GM18867 (cell line): ENCODE results near the gene GTF2H2C_2.
"Not testable (repeated sequence)": the region's sequence is repeated elsewhere in the genome, so short reads cannot be mapped to it uniquely, and the experiment has no call there.

Experiments used
- ATAC-seq: cut with Tn5 transposase; IDR thresholded peaks from one replicate; pipeline ENCODE4 v1.9.1; 2021; ENCODE audit warnings: mild to moderate bottlenecking, moderate library complexity; ENCODE audit not compliant: unreplicated experiment

GTF2H2C_2 gene

GRCh38 chr5:70415117-70415516, at the start of gene GTF2H2C_2:
Gene GTF2H2C_2, plus strand, starts transcription at chr5:70415368.
- ATAC-seq: peak; percentile 99

DNA sequence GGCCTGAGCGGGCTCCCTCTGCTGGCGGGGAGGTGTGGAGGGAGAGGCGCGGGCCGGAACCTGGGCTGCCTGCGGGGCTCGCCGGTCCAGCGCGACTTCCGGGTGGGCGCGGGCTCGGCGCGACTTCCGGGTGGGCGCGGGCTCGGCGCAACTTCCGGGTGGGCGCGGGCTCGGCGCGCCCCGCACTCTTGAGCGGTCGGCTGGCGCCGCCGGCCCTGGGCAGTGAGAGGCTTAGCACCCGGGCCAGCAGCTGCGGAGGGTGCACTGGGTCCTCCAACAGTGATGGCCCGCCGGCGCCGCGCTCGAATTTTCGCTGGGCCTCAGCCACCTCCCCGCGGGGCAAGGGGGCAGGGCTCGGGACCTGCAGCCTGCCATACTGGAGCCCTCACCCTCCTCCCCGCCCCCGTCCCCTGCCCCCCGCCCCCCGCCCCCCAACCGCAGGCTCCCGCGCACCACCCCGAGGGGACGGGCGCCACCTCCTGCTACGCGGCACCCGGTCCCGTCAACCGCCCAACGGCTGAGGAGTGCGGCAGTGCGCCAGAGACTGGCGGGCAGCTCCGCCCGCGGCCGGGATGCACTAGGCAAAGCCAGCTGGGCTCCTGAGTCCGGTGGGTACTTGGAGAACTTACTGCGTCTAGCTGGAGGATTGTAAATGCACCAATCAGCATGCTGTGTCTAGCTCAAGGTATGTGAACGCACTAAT, 14.0 kb upstream of the GTF2H2C_2 start:
- not testable (repeated sequence) for ATAC-seq

- not testable (repeated sequence) for ATAC-seq
These were observed 6.2 kb downstream of the GTF2H2C_2 start for GRCh38 chr5:70421322-70421721.

- not testable (repeated sequence) for ATAC-seq
These were observed 8.0 kb downstream of the GTF2H2C_2 start for GRCh38 chr5:70423215-70423614.

- ATAC-seq: not testable (repeated sequence)
These were observed 23.4 kb downstream of the GTF2H2C_2 start for GRCh38 chr5:70438518-70438917.

DNA sequence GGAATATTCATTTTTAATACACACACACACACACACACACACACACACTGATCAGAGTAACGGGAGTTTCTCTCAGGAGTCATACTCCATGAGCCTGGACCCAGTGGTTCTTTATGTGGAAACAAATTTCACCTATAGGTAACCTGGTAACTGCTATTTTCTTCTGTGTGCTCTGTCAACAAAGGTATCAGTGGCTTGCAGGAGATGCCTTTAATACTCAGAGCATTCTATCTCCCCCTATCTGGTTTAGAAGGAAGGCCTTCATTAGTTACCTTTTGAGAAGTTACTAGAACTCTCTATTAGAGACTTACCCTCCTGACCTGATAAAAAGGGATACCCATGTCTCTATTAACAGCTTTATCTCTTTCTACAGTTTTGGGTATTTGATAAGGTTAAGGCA, 34.4 kb downstream of the GTF2H2C_2 start:
- not testable (repeated sequence) for ATAC-seq

DNA sequence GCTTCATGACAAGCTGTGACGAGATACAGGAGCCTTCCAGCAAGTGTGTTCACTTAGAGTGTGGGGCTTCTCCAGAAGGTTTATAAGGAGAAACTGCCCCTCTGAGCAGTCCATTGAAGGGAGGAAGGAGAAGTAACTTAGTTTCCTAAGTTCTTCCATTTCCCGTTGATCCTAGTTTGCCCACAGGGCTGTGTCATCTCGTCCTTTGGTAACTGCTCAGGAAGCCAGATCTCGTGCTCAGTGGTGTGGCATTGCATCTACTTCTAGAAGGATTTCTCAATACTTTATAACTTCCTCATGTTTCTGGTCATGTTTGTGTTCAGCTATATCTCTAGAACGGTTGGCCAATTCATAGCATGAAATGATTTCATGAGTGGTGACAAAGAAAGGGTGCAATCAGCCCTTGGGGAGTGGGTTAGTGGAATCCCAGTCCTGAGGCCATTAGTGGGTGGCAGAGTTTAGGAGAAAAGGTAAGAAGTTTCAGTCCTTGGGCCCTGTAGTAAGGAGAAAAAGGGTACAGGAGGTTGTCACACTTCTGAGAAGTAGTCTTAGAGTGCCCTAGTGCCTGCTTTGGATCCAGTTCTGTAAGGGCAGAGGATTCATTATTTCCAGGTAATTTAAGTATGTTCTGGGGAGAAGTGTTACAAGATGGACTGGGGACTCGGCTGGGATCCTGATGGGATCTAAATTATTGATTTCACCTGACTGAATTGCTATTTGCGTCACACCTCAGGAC, 36.2 kb downstream of the GTF2H2C_2 start:
- not testable (repeated sequence) for ATAC-seq

GRCh38 chr5:70457093-70457492, 41.9 kb downstream of the GTF2H2C_2 start:
- ATAC-seq: peak; percentile 96

GRCh38 chr5:70459188-70459587, 44.0 kb downstream of the GTF2H2C_2 start:
- ATAC-seq: not testable (repeated sequence)

- ATAC-seq: not testable (repeated sequence)
These were observed 46.8 kb downstream of the GTF2H2C_2 start for GRCh38 chr5:70461984-70462383.

DNA sequence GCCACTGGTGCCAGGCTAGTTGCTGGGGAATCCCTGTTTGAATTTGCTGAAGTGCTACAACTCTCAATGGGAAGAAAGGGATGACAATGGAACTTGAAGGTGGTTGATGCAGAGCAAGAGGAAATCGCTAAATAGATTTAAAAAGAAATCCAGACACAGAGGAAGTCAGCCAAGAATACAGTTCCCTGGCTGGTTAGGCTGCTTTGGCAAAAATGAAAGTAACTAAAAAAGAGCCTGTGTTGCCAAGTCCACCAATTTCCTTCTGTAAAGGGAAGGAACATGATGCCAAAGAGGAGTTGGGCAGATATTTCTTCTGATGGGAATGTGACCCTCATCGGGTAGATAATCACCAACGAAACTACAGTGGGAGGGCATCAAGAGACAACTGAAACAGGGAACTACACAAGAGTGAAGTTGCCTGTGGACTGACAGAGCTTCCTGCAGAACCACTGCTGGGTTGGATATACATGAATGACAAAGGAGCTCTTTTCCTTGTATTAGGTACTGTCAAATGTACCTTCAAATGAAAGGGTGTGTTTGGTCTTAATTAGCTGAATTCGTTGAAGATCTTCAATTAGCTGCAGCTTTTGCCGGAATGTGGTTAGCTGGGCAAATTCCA, 49.0 kb downstream of the GTF2H2C_2 start:
- ATAC-seq: not testable (repeated sequence)

DNA sequence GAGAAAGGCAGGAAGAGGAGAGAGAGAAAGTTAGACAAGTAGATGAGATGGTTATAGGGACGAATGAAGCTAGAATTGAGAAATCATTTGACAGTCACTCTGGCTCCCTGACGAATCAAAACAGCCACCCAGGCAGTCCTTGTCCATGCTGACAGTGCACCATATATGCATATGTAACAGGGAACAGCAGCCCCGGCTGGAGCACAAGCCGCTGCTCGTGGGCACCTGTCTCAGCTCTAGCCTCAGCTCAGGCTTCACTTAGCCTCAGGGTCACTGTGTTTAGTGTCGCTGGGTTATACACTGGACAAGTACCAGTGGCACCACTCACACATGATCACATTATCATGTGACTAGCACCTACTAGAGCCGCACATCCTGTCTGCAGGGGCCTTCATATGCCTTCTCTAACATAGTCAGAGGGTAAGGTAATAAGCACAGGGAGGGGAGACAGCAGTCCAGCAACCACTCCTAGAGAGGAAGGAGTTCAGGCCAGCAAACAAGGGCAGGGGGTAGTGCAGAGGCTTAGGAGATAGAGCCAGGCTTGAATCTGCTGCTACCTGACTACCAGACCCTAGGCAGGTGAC, 54.9 kb downstream of the GTF2H2C_2 start:
- ATAC-seq: not testable (repeated sequence)
